Ascending aorta (tissue), 2 donors: ENCODE data around the gene HDAC7. TPM values are rescaled to one million over a fixed set of nuclear protein-coding genes. Genes with fewer than 3 reads are reported as not detected.

Source experiments
- DNase-seq, 2 donors: peaks; one replicate each; pipeline ENCODE4 v3.0.0-alpha.2; 2019; ENCODE audit warnings: low spot score in 2 of 2
- H3K27ac ChIP-seq, 2 donors: fragments of 200-600 bp; sonication (generic); one replicate each; pipeline ENCODE4 v1.5.1; 2016 to 2017; ENCODE audit warnings: mild to moderate bottlenecking in 1 of 2
- H3K27me3 ChIP-seq: fragments of 200-600 bp; sonication (generic); one replicate; pipeline ENCODE4 v1.5.1; 2017
- H3K36me3 ChIP-seq, 2 donors: fragments of 200-600 bp; sonication (generic); one replicate each; pipeline ENCODE4 v1.5.1; 2016
- H3K4me1 ChIP-seq, 2 donors: fragments of 200-600 bp; sonication (generic); one replicate each; pipeline ENCODE4 v1.5.1; 2016 to 2017; ENCODE audit warnings: mild to moderate bottlenecking in 1 of 2
- H3K4me3 ChIP-seq, 2 donors: fragments of 200-600 bp; sonication (generic); one replicate each; pipeline ENCODE4 v1.5.1; 2016 to 2017; ENCODE audit warnings: mild to moderate bottlenecking in 1 of 2
- H3K9me3 ChIP-seq, 2 donors: fragments of 200-600 bp; sonication (generic); one replicate each; pipeline ENCODE4 v1.5.1; 2016
- intact Hi-C: fragments of 100-400 bp; cut with DNase I; formaldehyde crosslinking; loops from one replicate; pipeline ENCODE4 v1.15.1; 2023
- total RNA-seq: library from RNA; depleted of rRNA; stranded (reverse); fragments of >200 nt; gene quantifications from one replicate; pipeline ENCODE4 v1.1.0, GENCODE V29; 2016
- TF ChIP-seq, protein P1 (sequence below), 3 experiments: fragments of 200-600 bp in 2 of 3; fragments of 450-650 bp in 1 of 3; sonication (generic) in 2 of 3; IDR thresholded peaks; one replicate each; pipeline ENCODE4 v1.5.1; 2016 to 2019; ENCODE audit warnings: antibody characterized with exemption in 3 of 3, mild to moderate bottlenecking in 1 of 3, moderate library complexity in 1 of 3

Gene HDAC7
- total RNA-seq: 202 TPM

DNA sequence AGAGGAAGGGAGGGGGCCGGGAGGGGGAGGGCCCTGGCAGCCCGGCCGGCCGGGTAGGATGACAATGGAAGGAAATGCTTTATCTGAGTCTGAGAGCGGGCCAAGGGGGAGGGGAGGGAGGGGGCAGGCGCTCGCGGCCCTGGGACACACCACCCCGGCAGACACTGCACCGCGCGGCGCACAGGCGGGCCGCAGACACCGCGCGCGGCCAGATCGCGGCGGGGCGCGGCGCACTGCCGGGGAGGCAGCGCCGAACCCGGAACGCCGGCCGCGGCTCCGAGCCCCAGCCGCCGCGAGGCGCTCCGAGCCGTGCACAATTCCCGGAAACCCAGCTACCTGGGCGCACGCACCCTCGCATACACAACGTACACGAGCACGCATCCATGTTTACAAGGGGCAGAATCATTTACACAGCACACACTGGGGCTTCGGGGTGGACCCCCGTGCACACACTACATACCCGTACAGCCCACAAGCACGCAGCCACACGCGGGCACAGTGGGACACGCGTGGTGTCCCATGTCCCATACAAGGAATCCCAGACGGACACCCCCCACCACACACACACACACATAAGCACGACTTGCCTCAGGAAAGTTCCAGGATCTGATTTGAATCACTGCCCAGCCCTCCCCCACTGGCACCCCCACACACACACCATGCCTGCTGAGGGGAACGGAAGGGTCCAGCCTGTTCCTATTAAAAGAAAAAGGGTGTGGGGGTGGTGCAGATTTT, at the start of gene HDAC7:
Gene HDAC7, minus strand, starts transcription at position 8 of the 735 bp plus-strand sequence. CDS start 118 bp downstream, outside the sequence.
- no peaks in the 10 kb centered on the region for H3K9me3 ChIP-seq
- no peaks in the 10 kb centered on the region for H3K27me3 ChIP-seq
- DNase-seq: peak in 1 of 2 donors; percentile 91
- peak within 1 kb of the TSS; percentile 88 to 89 for H3K4me3 ChIP-seq
- peaks cover 34 to 66% of the 10 kb centered on the region in 2 donors for H3K4me1 ChIP-seq
- H3K27ac ChIP-seq: peak within 1 kb of the TSS; percentile 97
- intact Hi-C loops: loop anchor here (1.0 to 10.0 kb wide), 5 partner anchors 17 to 1448 kb away; partner anchors contain the start of gene SLC38A2
- TF ChIP-seq, protein P1, sequence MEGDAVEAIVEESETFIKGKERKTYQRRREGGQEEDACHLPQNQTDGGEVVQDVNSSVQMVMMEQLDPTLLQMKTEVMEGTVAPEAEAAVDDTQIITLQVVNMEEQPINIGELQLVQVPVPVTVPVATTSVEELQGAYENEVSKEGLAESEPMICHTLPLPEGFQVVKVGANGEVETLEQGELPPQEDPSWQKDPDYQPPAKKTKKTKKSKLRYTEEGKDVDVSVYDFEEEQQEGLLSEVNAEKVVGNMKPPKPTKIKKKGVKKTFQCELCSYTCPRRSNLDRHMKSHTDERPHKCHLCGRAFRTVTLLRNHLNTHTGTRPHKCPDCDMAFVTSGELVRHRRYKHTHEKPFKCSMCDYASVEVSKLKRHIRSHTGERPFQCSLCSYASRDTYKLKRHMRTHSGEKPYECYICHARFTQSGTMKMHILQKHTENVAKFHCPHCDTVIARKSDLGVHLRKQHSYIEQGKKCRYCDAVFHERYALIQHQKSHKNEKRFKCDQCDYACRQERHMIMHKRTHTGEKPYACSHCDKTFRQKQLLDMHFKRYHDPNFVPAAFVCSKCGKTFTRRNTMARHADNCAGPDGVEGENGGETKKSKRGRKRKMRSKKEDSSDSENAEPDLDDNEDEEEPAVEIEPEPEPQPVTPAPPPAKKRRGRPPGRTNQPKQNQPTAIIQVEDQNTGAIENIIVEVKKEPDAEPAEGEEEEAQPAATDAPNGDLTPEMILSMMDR (IDR thresholded peaks at IDR 0.05): peak in 1 of 3 experiments; percentile 22
- no peaks in the 10 kb centered on the region for H3K36me3 ChIP-seq

- no peaks in the 10 kb centered on the region for H3K9me3 ChIP-seq
- no peaks in the 10 kb centered on the region for H3K36me3 ChIP-seq
- peak overlapping the region in 1 of 2 donors; percentile 47 for H3K27ac ChIP-seq
- no peak overlapping the region for H3K4me3 ChIP-seq
- TF ChIP-seq, protein P1 (IDR thresholded peaks at IDR 0.05): no peak
- H3K4me1 ChIP-seq: peaks cover 10 to 11% of the 10 kb centered on the region in 2 donors
- H3K27me3 ChIP-seq: no peaks in the 10 kb centered on the region
- intact Hi-C loops: no loop called here
- no peak for DNase-seq
Measured at GRCh38 chr12:47868552-47869031, 48.9 kb upstream of the HDAC7 start.

DNA sequence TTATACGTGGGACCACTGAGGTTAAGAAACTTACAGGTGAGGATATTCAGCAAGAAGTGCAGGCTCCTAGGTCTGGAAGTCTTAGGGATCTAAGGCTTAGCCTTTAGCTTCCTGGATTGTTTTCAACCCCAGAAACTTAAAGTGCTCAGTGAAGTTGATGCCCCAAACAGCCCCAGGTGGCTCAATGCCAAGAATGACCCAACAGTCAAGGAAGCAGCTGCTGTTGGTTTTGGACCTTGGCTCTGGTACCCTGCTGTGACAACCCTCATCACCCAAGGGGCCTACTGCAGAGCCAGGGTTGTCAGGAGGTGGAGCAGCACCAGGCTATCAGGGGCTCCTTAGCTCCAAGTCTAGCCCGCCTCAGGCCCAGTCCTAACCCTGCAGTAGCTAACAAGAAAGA, 48.3 kb upstream of the HDAC7 start:
- Histone ChIP-seq H3K27me3 (no peaks in the 10 kb centered on the region), H3K36me3 (no peaks in the 10 kb centered on the region), H3K9me3 (no peaks in the 10 kb centered on the region), H3K27ac (peak overlapping the region in 1 of 2 donors; percentile 47), H3K4me3 (no peak overlapping the region), H3K4me1 (peaks cover 10 to 11% of the 10 kb centered on the region in 2 donors)
- no peak for DNase-seq
- TF ChIP-seq, protein P1 (IDR thresholded peaks at IDR 0.05): no peak
- intact Hi-C loops: no loop called here

DNA sequence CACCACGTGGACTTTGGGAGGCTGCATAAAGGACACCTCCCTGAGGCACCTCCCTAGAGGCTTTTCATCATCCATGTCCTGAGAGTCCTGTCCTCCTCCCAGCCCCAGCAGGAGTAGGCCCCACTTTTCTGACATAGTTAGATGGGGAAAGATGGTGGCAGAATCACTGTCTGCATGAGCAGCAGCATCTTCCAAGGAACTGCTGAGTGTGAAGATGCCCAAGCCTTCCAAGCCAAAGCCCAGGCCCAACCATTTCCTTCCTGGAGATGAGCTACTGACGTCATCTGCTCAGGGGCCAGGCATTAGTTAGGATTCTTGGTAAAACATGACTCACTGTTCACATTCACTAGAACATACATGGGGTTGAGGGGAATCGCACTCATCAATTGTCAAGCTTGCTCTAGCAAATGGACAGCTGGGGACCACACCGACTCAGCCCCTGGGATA, 47.8 kb upstream of the HDAC7 start:
- intact Hi-C loops: no loop called here
- peak in 1 of 2 donors; percentile 75 for DNase-seq

DNA sequence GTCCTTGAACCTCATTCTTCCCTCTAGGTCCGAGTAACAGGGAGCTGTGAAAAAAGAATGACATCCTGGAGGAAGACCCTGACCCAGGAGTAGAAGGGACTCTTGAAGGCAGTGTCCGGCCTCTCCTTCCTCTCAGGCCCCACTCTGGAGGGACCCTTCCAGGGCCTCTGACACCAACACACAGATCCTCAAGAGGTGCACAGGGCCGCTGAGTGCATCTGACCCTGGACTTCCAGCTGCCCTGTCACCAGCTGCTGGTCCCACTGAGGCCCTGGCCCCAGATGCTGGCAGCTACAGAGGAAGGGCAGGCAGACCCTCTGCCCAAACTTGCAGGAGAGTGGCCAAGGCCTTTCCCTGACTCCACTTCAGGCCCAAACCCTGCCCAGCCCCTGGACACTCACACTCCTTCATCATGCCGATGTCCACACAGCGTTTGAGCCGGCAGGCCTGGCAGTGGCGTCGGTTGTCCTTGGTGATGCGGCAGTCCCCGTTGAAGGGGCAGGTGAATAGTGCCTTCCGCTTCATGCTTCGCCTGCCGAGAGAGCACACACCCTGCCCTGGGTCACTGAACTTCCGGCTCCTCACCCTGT, 45.0 kb upstream of the HDAC7 start:
- DNase-seq: no peak
- Histone ChIP-seq H3K27ac (no peak overlapping the region), H3K27me3 (no peaks in the 10 kb centered on the region), H3K4me1 (peaks cover 2 to 6% of the 10 kb centered on the region in 2 donors), H3K36me3 (peaks cover 0 to 3% of the 10 kb centered on the region in 2 donors), H3K9me3 (no peaks in the 10 kb centered on the region), H3K4me3 (no peak overlapping the region)
- TF ChIP-seq, protein P1 (IDR thresholded peaks at IDR 0.05): no peak
- intact Hi-C loops: no loop called here

More for the DNA sequence above, 47.8 kb upstream of the HDAC7 start:
- Histone ChIP-seq H3K27me3 (no peaks in the 10 kb centered on the region), H3K27ac (peak overlapping the region in 1 of 2 donors; percentile 47), H3K9me3 (no peaks in the 10 kb centered on the region), H3K4me1 (peaks cover 10 to 11% of the 10 kb centered on the region in 2 donors), H3K4me3 (no peak overlapping the region), H3K36me3 (no peaks in the 10 kb centered on the region)
- TF ChIP-seq, protein P1 (IDR thresholded peaks at IDR 0.05): no peak
